NCI-H1436 treated with DMSO at 0.1 percent for 48 hours (cell line): ENCODE results near the gene KCNT2.

Experiments used
- DNase-seq: peaks from one replicate; lab custom pipeline; 2025; lab: John Stamatoyannopoulos, UW

The KCNT2 gene

DNA sequence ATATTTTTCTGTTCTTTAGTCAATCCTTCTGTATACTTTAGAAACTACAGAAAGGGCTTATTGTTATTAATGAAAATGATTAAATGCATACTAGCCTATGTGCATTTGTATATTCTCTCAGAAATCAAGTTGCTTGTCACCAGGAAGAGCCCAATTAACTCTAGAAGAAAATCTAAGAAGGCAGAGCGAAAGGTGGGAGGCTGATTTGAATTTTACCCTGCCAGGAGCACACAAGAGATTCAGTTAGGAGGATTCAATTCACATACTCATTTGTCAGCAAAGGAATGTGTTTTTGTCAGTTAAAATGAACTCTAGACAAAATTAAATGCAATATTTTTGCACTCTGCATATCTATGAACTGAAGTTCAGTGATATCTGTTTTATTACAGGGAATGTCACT, 411.8 kb downstream of the KCNT2 start:
- no peak for DNase-seq

DNA sequence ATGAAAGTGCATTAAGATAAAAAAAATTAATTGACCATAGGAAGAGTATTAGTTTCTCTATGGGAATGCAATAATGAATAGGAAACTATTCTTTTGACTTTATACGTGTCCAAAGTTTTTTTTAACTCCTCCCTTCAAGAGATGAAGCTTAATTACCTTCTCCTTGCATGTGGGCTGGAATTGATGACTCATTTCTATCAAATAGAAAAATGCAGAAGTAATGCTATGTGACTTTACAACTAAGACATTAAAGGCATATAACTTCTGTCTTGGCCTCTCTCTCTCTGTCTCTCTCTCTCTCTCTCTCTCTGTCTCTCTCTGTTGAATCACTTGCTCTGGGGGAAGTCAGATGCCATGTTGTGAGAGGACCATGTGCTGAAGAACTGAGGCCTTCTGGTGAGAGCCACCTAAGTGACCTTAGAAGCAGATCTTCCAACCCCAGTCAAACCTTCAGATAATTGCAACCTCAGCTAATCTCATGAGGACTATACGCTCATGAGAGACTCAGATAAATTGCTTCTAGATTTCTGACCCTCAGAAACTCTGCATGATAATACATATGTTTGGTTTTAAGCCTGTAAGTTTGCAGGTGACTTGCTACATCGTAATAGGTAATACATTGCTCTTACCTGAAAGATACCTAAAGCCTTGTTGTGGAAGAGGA, 414.2 kb downstream of the KCNT2 start:
- no peak for DNase-seq

DNA sequence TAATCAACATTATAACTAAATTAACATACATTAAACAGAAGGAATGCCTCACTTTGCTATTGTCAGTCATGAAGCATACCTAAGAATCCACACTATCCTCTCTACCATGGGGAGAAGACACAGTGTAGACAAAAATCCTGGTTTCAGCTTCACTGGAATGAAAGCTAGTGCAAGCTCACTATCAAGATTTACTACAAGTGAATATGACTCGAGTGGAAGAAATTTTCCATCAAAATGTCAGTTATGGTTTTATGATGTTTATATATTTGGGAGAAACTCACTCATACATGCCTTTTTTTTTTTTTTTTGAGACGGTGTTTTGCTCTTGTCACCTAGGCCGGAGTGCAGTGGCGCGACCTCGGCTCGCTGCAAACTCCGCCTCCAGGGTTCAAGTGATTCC, 424.3 kb downstream of the KCNT2 start:
- no peak for DNase-seq

DNA sequence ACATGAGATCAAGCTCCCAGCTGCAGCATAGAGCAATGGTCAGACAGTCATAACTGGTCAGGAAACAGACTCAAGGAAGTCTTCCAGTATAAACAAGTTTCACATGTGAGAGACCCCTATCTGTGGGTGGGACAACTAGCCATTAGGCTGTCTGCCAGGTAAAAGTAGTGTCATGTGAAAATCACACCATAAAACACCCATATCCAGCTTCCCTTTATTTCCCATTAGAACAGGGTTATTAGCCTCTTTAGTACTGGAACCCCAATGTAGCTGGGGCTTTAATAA, 426.7 kb downstream of the KCNT2 start:
- no peak for DNase-seq

DNA sequence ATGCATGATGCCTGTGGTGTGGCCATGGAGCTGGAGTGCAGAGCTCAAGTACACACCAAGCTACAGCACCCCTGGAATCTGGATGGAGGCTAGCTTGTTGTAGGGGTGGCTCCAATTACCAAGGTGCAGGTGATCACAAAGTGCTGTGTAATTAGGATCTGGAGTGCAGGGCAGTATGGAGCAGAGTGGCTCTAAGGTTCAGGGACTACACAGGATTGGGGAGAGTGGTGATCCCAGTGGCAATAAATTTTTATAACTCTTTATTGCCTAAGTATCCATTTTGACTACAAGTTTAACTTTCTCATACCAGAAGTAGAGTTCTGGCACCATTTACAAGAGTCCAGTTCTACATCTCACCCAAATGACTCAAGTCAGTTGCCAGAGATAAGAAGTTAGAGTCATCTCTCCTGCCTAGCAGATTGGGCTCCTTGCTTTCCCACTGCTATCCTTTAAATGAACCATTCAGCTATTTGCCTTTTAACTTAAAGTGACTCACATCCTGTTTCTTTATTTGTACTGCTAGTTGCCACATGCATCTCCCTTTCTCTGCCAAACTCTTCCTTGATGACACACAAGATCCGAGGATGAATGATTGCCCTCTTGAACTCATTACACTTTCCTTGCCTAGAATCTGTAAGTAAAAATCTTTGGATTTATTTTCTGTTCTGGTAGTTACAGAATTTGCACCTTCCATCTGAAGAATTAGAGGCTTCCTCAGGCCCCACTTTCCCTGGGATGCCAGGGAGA, 427.2 kb downstream of the KCNT2 start:
- no peak for DNase-seq

DNA sequence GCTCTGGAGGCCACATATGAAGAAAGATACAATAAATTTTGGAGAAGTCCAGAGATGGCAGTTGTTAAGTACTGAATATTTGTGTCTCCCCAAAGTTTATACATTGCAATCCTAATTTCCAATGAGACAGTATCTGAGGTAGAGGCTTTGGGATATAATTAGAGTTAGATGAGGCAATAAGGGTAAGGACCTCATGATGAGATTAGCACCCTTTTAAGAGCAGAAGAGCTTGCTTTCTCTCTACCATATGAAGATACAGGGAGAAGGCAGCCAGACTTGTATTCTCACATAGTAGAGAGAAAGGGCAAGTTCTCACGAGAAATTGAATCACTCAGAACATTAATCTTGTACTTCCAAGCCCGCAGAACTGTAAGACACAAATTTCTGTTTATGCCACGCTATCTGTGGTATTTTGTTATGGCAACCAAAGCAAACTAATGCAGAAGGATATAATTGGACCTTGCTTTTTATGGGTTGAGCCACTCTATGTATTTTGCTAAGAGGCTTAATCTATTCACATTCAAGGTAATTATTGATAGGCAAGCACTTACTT, 430.1 kb downstream of the KCNT2 start:
- DNase-seq, result no peak
